HepG2 (cell line): ENCODE data around the gene TMEM225B. TPM values are rescaled to one million over a fixed set of nuclear protein-coding genes. Genes with fewer than 3 reads are reported as not detected.

Source experiments
- EED ChIP-seq: sonication (generic); formaldehyde crosslinking; IDR thresholded peaks from 2 replicates; pipeline ENCODE4 v1.5.0; 2020; ENCODE audit warnings: mild to moderate bottlenecking, missing genetic modification reagents
- HES4 ChIP-seq: sonication (generic); formaldehyde crosslinking; IDR thresholded peaks from 2 replicates; pipeline ENCODE4 v1.9.0; 2021; ENCODE audit warnings: mild to moderate bottlenecking, missing genetic modification reagents, borderline replicate concordance
- KLF13 ChIP-seq: sonication (generic); formaldehyde crosslinking; IDR thresholded peaks from 2 replicates; pipeline ENCODE4 v1.4.0; 2020; ENCODE audit warnings: mild to moderate bottlenecking, missing genetic modification reagents
- KLF15 ChIP-seq: sonication (generic); formaldehyde crosslinking; IDR thresholded peaks from 2 replicates; pipeline ENCODE4 v1.8.1; 2023; ENCODE audit warnings: borderline replicate concordance, mild to moderate bottlenecking, inconsistent platforms, missing genetic modification reagents, mixed read lengths
- NR2F1 ChIP-seq, 2 experiments: fragments of 450-650 bp in 1 of 2; formaldehyde crosslinking in 1 of 2; IDR thresholded peaks; 2 replicates each; pipeline versions ENCODE4 v1.5.0 to v1.6.1; 2016 to 2020; ENCODE audit warnings: mild to moderate bottlenecking in 1 of 2, missing compliant biosample characterization in 1 of 2, missing genetic modification reagents in 1 of 2, moderate library complexity in 1 of 2
- POGZ ChIP-seq: sonication (generic); formaldehyde crosslinking; IDR thresholded peaks from 2 replicates; pipeline ENCODE4 v1.4.0; 2020; ENCODE audit warnings: mild to moderate bottlenecking, missing genetic modification reagents
- THAP11 ChIP-seq: IDR thresholded peaks from 2 replicates; pipeline ENCODE4 v1.6.1; 2016; ENCODE audit warnings: missing biosample characterization, missing genetic modification reagents
- ZBTB33 ChIP-seq: sonication (generic); formaldehyde crosslinking; IDR thresholded peaks from 2 replicates; pipeline ENCODE4 v1.4.0; 2020; ENCODE audit warnings: missing genetic modification reagents
- ZBTB34 ChIP-seq: sonication (generic); formaldehyde crosslinking; IDR thresholded peaks from 2 replicates; pipeline ENCODE4 v1.8.0; 2022; ENCODE audit warnings: mild to moderate bottlenecking, missing genetic modification reagents
- ZBTB37 ChIP-seq: sonication (generic); formaldehyde crosslinking; IDR thresholded peaks from 2 replicates; pipeline ENCODE4 v1.4.0; 2020; ENCODE audit warnings: mild to moderate bottlenecking, missing genetic modification reagents
- ZBTB4 ChIP-seq: sonication (generic); formaldehyde crosslinking; IDR thresholded peaks from 2 replicates; pipeline ENCODE4 v1.4.0; 2020; ENCODE audit warnings: missing genetic modification reagents, mild to moderate bottlenecking, borderline replicate concordance
- ZFP62 ChIP-seq: sonication (generic); formaldehyde crosslinking; IDR thresholded peaks from 2 replicates; pipeline ENCODE4 v1.4.0; 2020; ENCODE audit warnings: missing genetic modification reagents
- ZHX1 ChIP-seq: sonication (generic); formaldehyde crosslinking; IDR thresholded peaks from 2 replicates; pipeline ENCODE4 v1.8.1; 2022; ENCODE audit warnings: low read depth, mild to moderate bottlenecking, missing genetic modification reagents
- ZNF468 ChIP-seq: sonication (generic); formaldehyde crosslinking; IDR thresholded peaks from 2 replicates; pipeline ENCODE4 v1.8.0; 2022; ENCODE audit warnings: mild to moderate bottlenecking, moderate library complexity, missing genetic modification reagents
- ZNF556 ChIP-seq: sonication (generic); formaldehyde crosslinking; IDR thresholded peaks from 2 replicates; pipeline ENCODE4 v1.4.0; 2020; ENCODE audit warnings: mild to moderate bottlenecking, missing genetic modification reagents, borderline replicate concordance
- ZNF724P ChIP-seq: sonication (generic); formaldehyde crosslinking; IDR thresholded peaks from 2 replicates; pipeline ENCODE4 v1.8.0; 2022; ENCODE audit warnings: missing genetic modification reagents, borderline replicate concordance
- polyA plus RNA-seq, 8 experiments: library from polyadenylated mRNA; depleted of rRNA in 3 of 8; stranded (reverse) in 7 of 8; unstranded in 1 of 8; fragments of >200 nt; fragmentation: Illumina TruSeq in 4 of 8; extraction: Trizol in 4 of 8; gene quantifications; 2 replicates each; pipeline versions ENCODE4 v1.2.1 to v1.2.3, GENCODE V29; 2011 to 2016; ENCODE audit warnings: low read depth in 4 of 8, missing spikeins in 1 of 8, mixed read lengths in 1 of 8; ENCODE audit not compliant: insufficient read depth in 1 of 8
- total RNA-seq, 5 experiments: library from RNA; depleted of rRNA; stranded (reverse); fragments of >200 nt; fragmentation: Illumina TruSeq; extraction: Trizol; gene quantifications; 2 replicates each; pipeline ENCODE4 v1.2.3, GENCODE V29; 2016; ENCODE audit warnings: low read depth in 1 of 5

The TMEM225B gene
- total and polyA plus RNA-seq, 2 of the 13 experiments (the other 11 are each of a cell fraction or from before 2014, with no cell fraction given), result 0.78 to 0.95 TPM

- TF ChIP-seq ZBTB4 (CRISPR knock-in tag), result peak; percentile 83; the same call in 1 of the 2 replicates
- no peak for TF ChIP-seq ZNF468 (CRISPR knock-in tag)
- TF ChIP-seq KLF15 (CRISPR knock-in tag), result no peak
- peak; percentile 47; the same call in 1 of the 2 replicates for TF ChIP-seq ZBTB34
- peak; percentile 94 for TF ChIP-seq THAP11 (CRISPR knock-in tag)
- peak; percentile 87 for TF ChIP-seq EED (CRISPR knock-in tag)
- no peak for TF ChIP-seq ZBTB37 (CRISPR knock-in tag)
- 0 out of 2 replicates have a peak, but pooled peaks have one; percentile 10 for TF ChIP-seq ZBTB33 (CRISPR knock-in tag)
- TF ChIP-seq KLF13 (CRISPR knock-in tag), result 0 out of 2 replicates have a peak, but pooled peaks have one; percentile 40
- peak; percentile 58 for TF ChIP-seq ZHX1
- peak; percentile 68; the same call in 1 of the 2 replicates for TF ChIP-seq ZNF724P (CRISPR knock-in tag)
- peak in 1 of 2 experiments; percentile 31; a peak in 2 of 4 replicates for TF ChIP-seq NR2F1 (CRISPR knock-in tag; IDR thresholded peaks at IDR 0.05)
- TF ChIP-seq ZFP62 (CRISPR knock-in tag), result no peak
- no peak; the same call in 1 of the 2 replicates for TF ChIP-seq HES4 (CRISPR knock-in tag)
- TF ChIP-seq ZNF556, result peak; percentile 82; the same call in 1 of the 2 replicates
- TF ChIP-seq POGZ, result peak; percentile 94
Measured at GRCh38 chr7:99616359-99617191, 18.5 kb downstream of the TMEM225B start, which contains the start of gene ZSCAN25 (continued).
